GM10266 (cell line): ENCODE measurements around the gene DTNBP1.

Experiments
- DNase-seq: peaks from one replicate; pipeline ENCODE4 v3.0.0; 2012; ENCODE audit errors: extremely low spot score
- CTCF ChIP-seq: IDR thresholded peaks from 2 replicates; pipeline ENCODE4 v1.5.1; 2012; ENCODE audit warnings: mild to moderate bottlenecking, low read depth; ENCODE audit not compliant: control insufficient read depth, insufficient read depth; ENCODE audit errors: missing control alignments

DTNBP1 gene

GRCh38 chr6:15626160-15626559 is 36.7 kb downstream of the DTNBP1 start:
- no peak for TF ChIP-seq CTCF

GRCh38 chr6:15623276-15624116 is 39.3 kb downstream of the DTNBP1 start:
- peak; percentile 21 for DNase-seq

More at GRCh38 chr6:15626160-15626559, 36.7 kb downstream of the DTNBP1 start:
- DNase-seq: no peak

GRCh38 chr6:15622045-15622740 is 40.6 kb downstream of the DTNBP1 start:
- no peak for DNase-seq
- TF ChIP-seq CTCF: no peak

More at GRCh38 chr6:15623276-15624116, 39.3 kb downstream of the DTNBP1 start:
- TF ChIP-seq CTCF: peak; percentile 35

- DNase-seq: peak; percentile 50
- no peak for TF ChIP-seq CTCF
These were observed 41.4 kb downstream of the DTNBP1 start for GRCh38 chr6:15621203-15622044.

- DNase-seq: no peak
- TF ChIP-seq CTCF: no peak
These were observed 42.2 kb downstream of the DTNBP1 start for GRCh38 chr6:15620611-15621010.

- no peak for TF ChIP-seq CTCF
These were observed 43.5 kb downstream of the DTNBP1 start for GRCh38 chr6:15619330-15619729.

More at GRCh38 chr6:15619330-15619729, 43.5 kb downstream of the DTNBP1 start:
- no peak for DNase-seq
